K562 (cell line): ENCODE results near the gene ASB10. TPM values are rescaled to one million over a fixed set of nuclear protein-coding genes. Genes with fewer than 3 reads are reported as not detected.

Experiments used
- ARNT ChIP-seq, 2 experiments: fragments of 450-650 bp; IDR thresholded peaks; 2 replicates each; pipeline ENCODE4 v1.6.1; 2016; ENCODE audit warnings: mild to moderate bottlenecking in 1 of 2
- ATF6 ChIP-seq: sonication (generic); formaldehyde crosslinking; IDR thresholded peaks from 2 replicates; pipeline ENCODE4 v1.4.0; 2020; ENCODE audit warnings: mild to moderate bottlenecking, missing genetic modification reagents
- BMI1 ChIP-seq: fragments of 150-350 bp; IDR thresholded peaks from 2 replicates; pipeline ENCODE4 v1.6.1; 2014; ENCODE audit warnings: low read length
- CBFA2T2 ChIP-seq: fragments of 450-650 bp; conservative IDR thresholded peaks from 2 replicates; pipeline ENCODE4 v1.6.1; 2017; ENCODE audit warnings: mild to moderate bottlenecking
- CHD1 ChIP-seq: fragments of 200-600 bp; sonication (generic); IDR thresholded peaks from one replicate; pipeline ENCODE4 v1.6.1; 2012; ENCODE audit warnings: mild to moderate bottlenecking, moderate library complexity, low read length, inconsistent platforms
- FOXA1 ChIP-seq: fragments of 450-650 bp; IDR thresholded peaks from 2 replicates; pipeline ENCODE4 v1.6.1; 2016; ENCODE audit warnings: mild to moderate bottlenecking, borderline replicate concordance
- HDAC6 ChIP-seq: IDR thresholded peaks from 2 replicates; pipeline ENCODE4 v1.6.1; 2012; ENCODE audit warnings: low read depth, mild to moderate bottlenecking, control low read depth, inconsistent platforms, low read length, moderate library complexity
- MEIS2 ChIP-seq: fragments of 450-650 bp; IDR thresholded peaks from 2 replicates; pipeline ENCODE4 v1.6.1; 2014; ENCODE audit warnings: mild to moderate bottlenecking; ENCODE audit not compliant: partially characterized antibody
- MLLT1 ChIP-seq, 2 experiments: fragments of 450-650 bp; IDR thresholded peaks; 2 replicates each; pipeline ENCODE4 v1.6.1; 2016
- NFRKB ChIP-seq: fragments of 450-650 bp; IDR thresholded peaks from 2 replicates; pipeline ENCODE4 v1.6.1; 2016; ENCODE audit warnings: low read depth
- SMARCB1 ChIP-seq: IDR thresholded peaks from 2 replicates; pipeline ENCODE4 v1.6.1; 2011; ENCODE audit warnings: improper control_type of control experiment, low read depth; ENCODE audit not compliant: insufficient read length
- SNIP1 ChIP-seq: fragments of 450-650 bp; IDR thresholded peaks from 2 replicates; pipeline ENCODE4 v1.7.1; 2017; ENCODE audit warnings: low read depth, mild to moderate bottlenecking
- SRSF9 ChIP-seq: fragments of 200-400 bp; formaldehyde crosslinking; IDR thresholded peaks from 2 replicates; pipeline ENCODE4 v1.6.1; 2017; ENCODE audit warnings: low read depth, low read length, borderline replicate concordance
- STAT6 ChIP-seq: sonication (generic); formaldehyde crosslinking; IDR thresholded peaks from 2 replicates; pipeline ENCODE4 v1.8.1; 2023; ENCODE audit warnings: mild to moderate bottlenecking, missing genetic modification reagents
- ZNF174 ChIP-seq: fragments of 250-450 bp; sonication (Bioruptor Pico); IDR thresholded peaks from 2 replicates; pipeline ENCODE4 v1.4.0; 2020; ENCODE audit warnings: mild to moderate bottlenecking
- ZNF280B ChIP-seq: fragments of 250-450 bp; sonication (Bioruptor Pico); IDR thresholded peaks from 2 replicates; pipeline ENCODE4 v1.5.1; 2021; ENCODE audit warnings: mild to moderate bottlenecking
- ZNF511 ChIP-seq: sonication (generic); formaldehyde crosslinking; IDR thresholded peaks from 2 replicates; pipeline ENCODE4 v1.8.0; 2022; ENCODE audit warnings: mild to moderate bottlenecking, missing genetic modification reagents
- ZNF766 ChIP-seq: fragments of 200-800 bp; sonication (Bioruptor generic); conservative IDR thresholded peaks from 2 replicates; pipeline ENCODE4 v1.6.1; 2016; ENCODE audit warnings: missing genetic modification characterization, missing compliant biosample characterization
- polyA plus RNA-seq, 8 experiments: library from polyadenylated mRNA; depleted of rRNA in 4 of 8; stranded (reverse) in 5 of 8; unstranded in 3 of 8; fragments of >200 nt; fragmentation: Nextera tagmentation in 2 of 8; fragmentation: Illumina TruSeq in 1 of 8; extraction: Ambion mirVana in 2 of 8; extraction: Trizol in 1 of 8; gene quantifications; 2 replicates each; pipeline versions ENCODE4 v1.2.1 to v1.2.3, GENCODE V29; 2011 to 2014; ENCODE audit warnings: inconsistent platforms in 1 of 8, missing spikeins in 1 of 8
- total RNA-seq, 7 experiments: library from RNA; depleted of rRNA in 6 of 7; stranded (reverse); fragments of >200 nt in 6 of 7; fragmentation: Illumina TruSeq in 2 of 7; extraction: Trizol in 2 of 7; gene quantifications; 2 replicates each; pipeline versions ENCODE4 v1.2.1 to v1.2.3, GENCODE V29; 2011 to 2021; ENCODE audit warnings: low replicate concordance in 1 of 7

The ASB10 gene
- total and polyA plus RNA-seq, 9 of the 15 experiments (the other 6 are each of a cell fraction or from before 2014, with no cell fraction given), result not detected

- 0 out of 4 replicates have a peak, but pooled peaks of 1 of the 2 experiments have one; percentile 50 for TF ChIP-seq ARNT (IDR thresholded peaks at IDR 0.05)
- TF ChIP-seq ZNF280B, result no peak
- no peak for TF ChIP-seq ATF6 (CRISPR knock-in tag)
- no peak for TF ChIP-seq ZNF511
- no peak for TF ChIP-seq ZNF174 (CRISPR knock-in tag)
- TF ChIP-seq HDAC6, result no peak
- TF ChIP-seq SMARCB1, result no peak
- peak; percentile 87 for TF ChIP-seq MEIS2
- no peak for TF ChIP-seq BMI1
- TF ChIP-seq SNIP1, result no peak
- TF ChIP-seq MLLT1 (IDR thresholded peaks at IDR 0.05), result peak in 1 of 2 experiments; percentile 27; a peak in 1 of 4 replicates
- TF ChIP-seq STAT6 (CRISPR knock-in tag), result no peak
- peak; percentile 69 for TF ChIP-seq FOXA1
- no peak for TF ChIP-seq ZNF766
- TF ChIP-seq NFRKB, result no peak
- TF ChIP-seq CBFA2T2, result peak; percentile 37; the same call in 1 of the 2 replicates
- TF ChIP-seq SRSF9, result no peak
- no peak for TF ChIP-seq CHD1
Measured at GRCh38 chr7:151228024-151228866, 41.2 kb upstream of the ASB10 start (continued).
